ENCODE results near the gene MTFP1.
A peak's percentile ranks its signal among the peaks of the same experiment; 100 is the strongest.
"Not testable (repeated sequence)": the region's sequence is repeated elsewhere in the genome, so short reads cannot be mapped to it uniquely, and the experiment has no call there.

MTFP1 gene

DNA sequence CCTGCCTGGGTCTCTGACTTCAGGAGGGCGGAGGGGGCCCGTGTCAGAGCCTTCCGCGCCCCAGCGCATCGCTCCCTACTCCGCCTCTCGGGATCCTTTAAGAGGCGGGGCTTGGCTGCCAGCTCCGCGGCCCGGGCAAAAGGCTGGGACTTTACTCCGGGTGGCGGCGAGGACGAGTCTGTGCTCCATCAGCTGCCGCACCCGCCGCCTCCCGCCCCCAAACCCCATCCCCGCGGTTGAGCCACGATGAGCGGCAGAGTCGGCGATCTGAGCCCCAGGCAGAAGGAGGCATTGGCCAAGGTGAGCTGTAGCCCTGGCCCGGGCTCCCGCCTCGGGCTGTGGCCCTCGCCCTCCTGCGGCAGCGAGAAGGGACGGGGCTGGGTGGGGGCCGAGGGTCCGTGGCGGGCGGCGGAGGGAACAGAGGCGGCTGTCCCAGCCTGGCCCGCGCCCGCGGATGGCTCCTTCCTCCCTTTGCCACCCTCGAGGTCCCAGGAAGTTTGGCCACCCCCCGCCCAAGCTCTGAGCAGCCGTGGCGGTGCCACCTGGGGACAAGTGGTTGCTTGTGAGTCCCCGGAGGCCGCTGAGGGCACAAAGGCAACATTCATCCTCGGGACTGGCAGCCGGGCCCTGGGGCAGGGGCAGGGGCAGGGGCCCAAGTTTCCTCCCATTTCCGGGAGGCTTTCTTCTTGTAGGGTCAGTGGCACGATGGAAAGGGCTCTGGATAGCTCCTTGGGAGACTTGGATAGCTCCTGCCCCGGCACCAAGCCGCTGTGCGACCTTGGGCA is 28.5 kb upstream of the MTFP1 start, which contains the start of gene SEC14L2:
SEC14L2 (plus strand) TSS at position 148 of the 785 bp plus-strand sequence; CDS start at position 247, 99 bp downstream.
- peak within 1 kb of the TSS; percentile 60 for H3K4me3 ChIP-seq (replicated peaks; ENCODE audit: low read depth, low read length)
- DNase-seq (ENCODE audit: extremely low read depth, low read depth) = no peak
- TF ChIP-seq CTCF (IDR thresholded peaks at IDR 0.05; ENCODE audit: low read depth, low read length, missing control alignments) = no peak

DNA sequence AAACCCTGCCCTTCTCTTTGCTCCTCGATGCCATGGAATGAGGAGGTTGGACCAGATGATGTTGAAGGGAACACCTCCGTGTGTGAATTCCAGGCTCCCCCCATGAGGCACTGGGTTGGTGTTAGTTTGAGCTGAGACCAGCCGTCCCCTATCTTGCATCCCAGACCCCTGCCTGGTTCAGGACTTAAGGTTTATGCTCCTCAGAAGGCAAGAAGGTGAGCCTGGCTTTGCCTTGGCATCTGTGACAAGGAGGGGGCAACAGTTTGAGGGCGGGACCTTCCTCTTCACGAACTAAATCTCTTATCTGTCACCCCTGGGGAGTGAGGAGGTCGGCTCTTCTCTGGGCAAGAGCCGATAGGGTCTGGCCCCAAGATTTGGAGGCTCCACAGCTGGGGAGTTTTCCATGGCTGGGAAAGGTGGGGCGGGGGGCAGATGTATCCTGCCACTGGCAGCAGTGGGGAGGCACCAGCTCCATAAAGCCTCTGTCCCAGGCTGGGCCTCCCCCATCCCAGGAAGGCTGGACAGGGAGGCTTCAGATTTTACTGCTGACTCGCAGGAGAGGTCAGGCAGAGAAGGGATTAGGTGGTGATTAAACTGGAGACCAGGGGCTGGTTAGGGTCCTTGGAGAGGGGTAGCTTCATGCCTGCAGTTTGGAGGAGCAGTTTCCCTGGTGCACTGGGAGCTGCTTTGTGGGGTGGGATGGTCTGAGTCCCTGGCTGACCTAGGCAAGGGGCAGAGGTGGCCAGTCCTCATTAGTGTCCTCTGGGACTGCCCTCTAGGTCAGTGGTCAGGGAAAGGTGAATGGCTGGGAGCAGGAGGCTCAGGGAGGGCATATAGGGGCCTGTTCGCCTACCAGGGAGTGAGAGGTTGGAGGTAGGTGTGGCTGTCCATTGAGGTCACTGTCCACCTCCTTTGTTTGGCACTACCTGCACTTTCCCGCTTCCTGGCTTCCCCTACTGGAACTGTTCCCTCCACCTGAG is 27.6 kb upstream of the MTFP1 start:
- no peak for TF ChIP-seq CTCF (IDR thresholded peaks at IDR 0.05; ENCODE audit: low read depth, low read length, missing control alignments)
- H3K4me3 ChIP-seq (replicated peaks; ENCODE audit: low read depth, low read length) = peak overlapping the region; percentile 60
- DNase-seq (ENCODE audit: extremely low read depth, low read depth) = no peak

DNA sequence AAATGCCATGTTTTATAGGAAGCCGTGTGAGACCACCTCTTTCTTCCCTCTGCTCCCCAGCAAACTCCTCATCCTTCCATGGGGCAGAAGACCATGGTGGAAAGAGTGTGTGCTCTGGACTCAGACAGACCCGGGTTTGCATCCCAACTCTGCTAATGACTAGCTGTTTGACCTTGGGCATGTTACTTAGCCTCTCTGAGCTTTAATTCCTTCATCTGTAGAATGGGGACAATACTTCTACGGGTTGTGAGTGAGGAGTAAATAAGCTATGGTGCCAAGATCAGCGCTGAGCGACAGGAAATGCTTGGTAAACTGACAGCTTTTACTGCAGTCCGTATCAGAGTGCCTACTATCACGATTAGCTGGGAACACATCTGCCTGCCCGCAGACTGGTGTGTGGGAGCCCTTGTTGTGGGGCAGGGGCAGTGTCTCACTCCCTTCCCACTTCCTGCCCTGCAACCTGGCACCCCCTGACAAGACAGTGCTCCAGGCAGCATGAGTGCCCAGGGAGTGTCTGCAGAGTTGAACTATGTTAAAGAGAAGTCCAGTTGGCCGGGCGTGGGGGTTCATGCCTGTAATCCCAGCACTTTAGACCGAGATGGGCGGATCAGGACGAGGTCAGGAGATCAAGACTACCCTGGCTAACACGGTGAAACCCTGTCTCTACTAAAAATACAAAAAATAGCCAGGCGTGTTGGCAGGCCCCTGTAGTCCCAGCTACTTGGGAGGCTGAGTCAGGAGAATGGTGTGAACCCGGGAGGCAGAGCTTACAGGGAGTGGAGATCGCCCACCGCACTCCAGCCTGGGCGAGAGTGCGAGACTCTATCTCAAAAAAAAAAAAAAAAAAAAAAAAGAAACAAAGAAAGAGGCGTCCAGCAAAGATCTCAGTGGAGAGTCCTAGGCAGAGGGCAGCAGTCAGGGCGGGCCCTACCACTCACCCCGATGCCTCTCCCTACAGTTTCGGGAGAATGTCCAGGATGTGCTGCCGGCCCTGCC is 26.6 kb upstream of the MTFP1 start:
- no peak for TF ChIP-seq CTCF (IDR thresholded peaks at IDR 0.05; ENCODE audit: low read depth, low read length, missing control alignments)
- H3K4me3 ChIP-seq (replicated peaks; ENCODE audit: low read depth, low read length) = no peak overlapping the region
- DNase-seq (ENCODE audit: extremely low read depth, low read depth) = no peak

DNA sequence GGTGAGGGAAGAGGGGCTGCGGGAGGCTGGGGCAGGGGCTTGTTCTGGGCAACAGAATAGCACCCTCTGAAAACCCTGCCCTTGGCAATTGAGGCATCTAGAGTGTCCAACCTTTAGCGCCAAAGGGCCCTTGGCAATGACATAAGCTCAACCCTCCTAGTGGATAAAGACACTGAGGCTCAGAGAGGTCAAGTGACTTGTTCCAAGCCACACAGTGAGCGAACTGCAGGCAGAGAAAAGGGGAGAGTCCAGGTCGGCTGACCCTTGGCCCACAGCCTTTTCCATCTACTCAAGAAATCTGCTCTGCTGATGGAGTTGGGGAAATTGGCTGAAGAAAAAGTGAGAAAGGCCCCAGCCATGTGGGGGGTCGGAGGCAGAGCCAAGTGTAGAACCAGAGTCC is 25.9 kb upstream of the MTFP1 start:
- no peak for TF ChIP-seq CTCF (IDR thresholded peaks at IDR 0.05; ENCODE audit: low read depth, low read length, missing control alignments)
- no peak for DNase-seq (ENCODE audit: extremely low read depth, low read depth)
- H3K4me3 ChIP-seq (replicated peaks; ENCODE audit: low read depth, low read length) = no peak overlapping the region

DNA sequence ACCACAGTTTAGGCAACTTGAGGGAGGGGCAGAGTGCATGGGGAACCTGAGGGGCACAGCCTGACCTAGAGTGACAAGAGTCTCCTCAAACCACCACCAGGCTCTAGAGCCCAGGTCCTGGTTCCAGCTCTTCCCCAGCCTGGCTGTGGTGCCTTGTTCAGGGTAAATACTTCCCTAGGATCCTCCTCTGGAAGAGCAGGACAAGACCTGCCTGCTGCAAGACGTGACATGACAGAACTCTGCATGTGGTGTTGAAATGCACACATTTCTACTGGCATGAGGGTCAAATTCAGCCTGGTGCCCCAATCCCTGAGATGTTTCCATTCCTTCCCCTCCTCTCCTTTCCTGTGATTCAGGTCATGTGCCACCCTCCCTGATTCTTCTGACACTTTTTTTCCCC is 25.4 kb upstream of the MTFP1 start:
- no peak for TF ChIP-seq CTCF (IDR thresholded peaks at IDR 0.05; ENCODE audit: low read depth, low read length, missing control alignments)

DNA sequence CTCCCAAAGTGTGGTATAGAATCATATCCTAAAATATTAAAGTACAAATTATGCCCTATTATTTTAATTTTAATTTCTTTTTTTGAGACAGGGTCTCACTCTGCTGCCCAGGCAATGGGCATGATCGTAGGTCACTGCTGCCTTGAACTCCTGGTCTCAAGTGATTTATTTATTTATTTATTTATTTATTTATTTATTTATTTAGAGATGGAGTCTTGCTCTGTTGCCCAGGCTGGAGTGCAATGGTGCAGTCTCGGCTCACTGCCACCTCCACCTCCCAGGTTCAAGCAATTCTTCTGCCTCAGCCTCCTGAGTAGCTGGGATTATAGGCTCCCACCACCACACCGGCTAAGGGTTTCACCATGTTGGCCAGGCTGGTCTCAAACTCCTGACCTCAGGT is 24.5 kb upstream of the MTFP1 start:
- not testable (repeated sequence) for DNase-seq (ENCODE audit: extremely low read depth, low read depth); H3K4me3 ChIP-seq (replicated peaks; ENCODE audit: low read depth, low read length)

More for the DNA sequence above, 25.4 kb upstream of the MTFP1 start:
- no peak for DNase-seq (ENCODE audit: extremely low read depth, low read depth)
- H3K4me3 ChIP-seq (replicated peaks; ENCODE audit: low read depth, low read length) = no peak overlapping the region
